Panc1 (cell line): Measurements from ENCODE around the gene ANK3. TPM values are rescaled to one million over a fixed set of nuclear protein-coding genes. Genes with fewer than 3 reads are reported as not detected.

Experiments used
- ATAC-seq: fragments of 200-7000 bp; cut with Tn5 transposase; 2 replicates; pipeline ENCODE4 v1.9.1; 2020; ENCODE audit warnings: mild to moderate bottlenecking, moderate library complexity
- BruUV-seq: library from RNA; stranded (reverse); fragments of 400-500 nt; replicated peaks from 2 replicates; lab custom pipeline; 2021; lab: Mats Ljungman, UMichigan
- CTCF ChIA-PET: fragments of 300-600 bp; sonication (Branson Sonifier 250); formaldehyde crosslinking; loops from one replicate; lab custom pipeline; 2022; ENCODE audit warnings: antibody characterized with exemption; lab: Charles Lee
- POLR2A ChIA-PET: fragments of 300-600 bp; sonication (Branson Sonifier 250); formaldehyde crosslinking; loops from one replicate; lab custom pipeline; 2022; ENCODE audit warnings: antibody characterized with exemption; lab: Charles Lee
- DNase-seq: peaks from one replicate; pipeline ENCODE4 v3.0.0-alpha.2; 2010; ENCODE audit warnings: low read depth, low spot score
- H3K27ac ChIP-seq: 2 replicates; pipeline ENCODE4 v1.5.1; 2011; ENCODE audit warnings: mild to moderate bottlenecking, low read length, inconsistent platforms
- H3K27me3 ChIP-seq: fragments of 200-500 bp; sonication (Bioruptor generic); 2 replicates; pipeline ENCODE4 v1.6.0; 2014; ENCODE audit warnings: low read length, inconsistent platforms; ENCODE audit not compliant: control insufficient read depth, insufficient read depth
- H3K36me3 ChIP-seq: fragments of 200-500 bp; sonication (Bioruptor generic); 2 replicates; pipeline ENCODE4 v1.5.1; 2014; ENCODE audit warnings: inconsistent platforms, mild to moderate bottlenecking, low read length, moderate library complexity; ENCODE audit not compliant: control insufficient read depth, insufficient read depth
- H3K4me1 ChIP-seq: 2 replicates; pipeline ENCODE4 v1.5.1; 2011; ENCODE audit warnings: inconsistent platforms, mild to moderate bottlenecking, low read length, moderate library complexity; ENCODE audit not compliant: control insufficient read depth, insufficient read depth
- H3K4me3 ChIP-seq, 2 experiments: 2 replicates each; pipeline ENCODE4 v1.5.1; 2011 to 2012; ENCODE audit warnings: low read depth in 2 of 2, low read length in 2 of 2, mild to moderate bottlenecking in 2 of 2, inconsistent platforms in 1 of 2, moderate library complexity in 1 of 2
- H3K9me3 ChIP-seq: fragments of 200-500 bp; sonication (Bioruptor generic); 2 replicates; pipeline ENCODE4 v1.5.1; 2014; ENCODE audit warnings: low read depth, mild to moderate bottlenecking, inconsistent platforms, low read length, moderate library complexity; ENCODE audit not compliant: control insufficient read depth, insufficient read depth
- POLR2AphosphoS5 ChIP-seq: IDR thresholded peaks from 2 replicates; pipeline ENCODE4 v1.6.1; 2012; ENCODE audit warnings: mild to moderate bottlenecking, low read depth, low read length, moderate library complexity
- SIN3A ChIP-seq: IDR thresholded peaks from 2 replicates; pipeline ENCODE4 v1.6.1; 2012; ENCODE audit warnings: low read depth, mild to moderate bottlenecking, low read length, moderate library complexity, borderline replicate concordance; ENCODE audit not compliant: insufficient read depth
- TCF7L2 ChIP-seq: IDR thresholded peaks from 2 replicates; pipeline ENCODE4 v1.6.1; 2011; ENCODE audit warnings: mild to moderate bottlenecking, low read depth, low read length, inconsistent platforms
- in situ Hi-C: cut with HindIII; loops from 2 replicates; pipeline ENCODE4 v1.10.0; 2016; ENCODE audit warnings: low sequenced_read_pairs, low pct_unique_long_range_greater_than_20kb
- intact Hi-C: fragments of 100-400 bp; cut with micrococcal nuclease; formaldehyde crosslinking; loops from one replicate; pipeline ENCODE4 v1.10.0; 2022; ENCODE audit not compliant: unreplicated experiment
- total RNA-seq: library from RNA; stranded (reverse); gene quantifications from one replicate; pipeline ENCODE4 v1.2.1, GENCODE V29; 2021; ENCODE audit not compliant: unreplicated experiment
- TF ChIP-seq, protein P1 (sequence below), 2 experiments: IDR thresholded peaks; 2 replicates each; pipeline ENCODE4 v1.6.1; 2011 to 2012; ENCODE audit warnings: low read depth in 2 of 2, control low read depth in 1 of 2, low read length in 1 of 2, mild to moderate bottlenecking in 1 of 2, moderate library complexity in 1 of 2; ENCODE audit not compliant: insufficient read depth in 1 of 2
- TF ChIP-seq, protein P2 (sequence below): fragments of 450-650 bp; IDR thresholded peaks from 2 replicates; pipeline ENCODE4 v1.5.1; 2017; ENCODE audit warnings: mild to moderate bottlenecking

ANK3 gene
- total RNA-seq, 1 experiment from 2014 or later: 2.5 TPM

DNA sequence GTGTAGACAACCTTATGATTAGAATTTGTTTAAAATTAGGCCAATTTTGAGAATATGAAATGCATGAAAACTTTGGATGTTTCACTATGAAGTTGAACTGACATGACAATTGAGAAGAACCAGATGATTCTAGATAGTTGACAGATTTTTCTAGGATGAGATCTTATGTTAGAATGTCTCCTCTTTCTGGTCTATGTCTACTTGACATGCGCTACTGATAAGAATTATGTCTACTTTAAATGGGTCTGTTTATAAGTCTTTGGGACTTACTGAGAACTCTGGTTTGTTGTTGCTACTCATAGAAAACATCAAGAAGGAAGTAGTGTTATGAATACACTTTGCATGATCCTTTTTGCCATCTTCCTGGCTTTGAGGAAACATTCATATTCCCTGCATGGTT, 255.1 kb downstream of the ANK3 start:
- no peak for TF ChIP-seq TCF7L2
- no peak for TF ChIP-seq POLR2AphosphoS5
- TF ChIP-seq, protein P1, sequence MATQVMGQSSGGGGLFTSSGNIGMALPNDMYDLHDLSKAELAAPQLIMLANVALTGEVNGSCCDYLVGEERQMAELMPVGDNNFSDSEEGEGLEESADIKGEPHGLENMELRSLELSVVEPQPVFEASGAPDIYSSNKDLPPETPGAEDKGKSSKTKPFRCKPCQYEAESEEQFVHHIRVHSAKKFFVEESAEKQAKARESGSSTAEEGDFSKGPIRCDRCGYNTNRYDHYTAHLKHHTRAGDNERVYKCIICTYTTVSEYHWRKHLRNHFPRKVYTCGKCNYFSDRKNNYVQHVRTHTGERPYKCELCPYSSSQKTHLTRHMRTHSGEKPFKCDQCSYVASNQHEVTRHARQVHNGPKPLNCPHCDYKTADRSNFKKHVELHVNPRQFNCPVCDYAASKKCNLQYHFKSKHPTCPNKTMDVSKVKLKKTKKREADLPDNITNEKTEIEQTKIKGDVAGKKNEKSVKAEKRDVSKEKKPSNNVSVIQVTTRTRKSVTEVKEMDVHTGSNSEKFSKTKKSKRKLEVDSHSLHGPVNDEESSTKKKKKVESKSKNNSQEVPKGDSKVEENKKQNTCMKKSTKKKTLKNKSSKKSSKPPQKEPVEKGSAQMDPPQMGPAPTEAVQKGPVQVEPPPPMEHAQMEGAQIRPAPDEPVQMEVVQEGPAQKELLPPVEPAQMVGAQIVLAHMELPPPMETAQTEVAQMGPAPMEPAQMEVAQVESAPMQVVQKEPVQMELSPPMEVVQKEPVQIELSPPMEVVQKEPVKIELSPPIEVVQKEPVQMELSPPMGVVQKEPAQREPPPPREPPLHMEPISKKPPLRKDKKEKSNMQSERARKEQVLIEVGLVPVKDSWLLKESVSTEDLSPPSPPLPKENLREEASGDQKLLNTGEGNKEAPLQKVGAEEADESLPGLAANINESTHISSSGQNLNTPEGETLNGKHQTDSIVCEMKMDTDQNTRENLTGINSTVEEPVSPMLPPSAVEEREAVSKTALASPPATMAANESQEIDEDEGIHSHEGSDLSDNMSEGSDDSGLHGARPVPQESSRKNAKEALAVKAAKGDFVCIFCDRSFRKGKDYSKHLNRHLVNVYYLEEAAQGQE (IDR thresholded peaks at IDR 0.05; ENCODE audit: insufficient read depth in 1 of 2, low read depth in 2 of 2, low read length in 1 of 2): no peak
- no peak for TF ChIP-seq SIN3A
- TF ChIP-seq, protein P2, sequence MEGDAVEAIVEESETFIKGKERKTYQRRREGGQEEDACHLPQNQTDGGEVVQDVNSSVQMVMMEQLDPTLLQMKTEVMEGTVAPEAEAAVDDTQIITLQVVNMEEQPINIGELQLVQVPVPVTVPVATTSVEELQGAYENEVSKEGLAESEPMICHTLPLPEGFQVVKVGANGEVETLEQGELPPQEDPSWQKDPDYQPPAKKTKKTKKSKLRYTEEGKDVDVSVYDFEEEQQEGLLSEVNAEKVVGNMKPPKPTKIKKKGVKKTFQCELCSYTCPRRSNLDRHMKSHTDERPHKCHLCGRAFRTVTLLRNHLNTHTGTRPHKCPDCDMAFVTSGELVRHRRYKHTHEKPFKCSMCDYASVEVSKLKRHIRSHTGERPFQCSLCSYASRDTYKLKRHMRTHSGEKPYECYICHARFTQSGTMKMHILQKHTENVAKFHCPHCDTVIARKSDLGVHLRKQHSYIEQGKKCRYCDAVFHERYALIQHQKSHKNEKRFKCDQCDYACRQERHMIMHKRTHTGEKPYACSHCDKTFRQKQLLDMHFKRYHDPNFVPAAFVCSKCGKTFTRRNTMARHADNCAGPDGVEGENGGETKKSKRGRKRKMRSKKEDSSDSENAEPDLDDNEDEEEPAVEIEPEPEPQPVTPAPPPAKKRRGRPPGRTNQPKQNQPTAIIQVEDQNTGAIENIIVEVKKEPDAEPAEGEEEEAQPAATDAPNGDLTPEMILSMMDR: no peak
- POLR2A ChIA-PET: no interaction called here
- DNase-seq (no peak), ATAC-seq (no peak)
- in situ Hi-C loops (no loop called here), intact Hi-C loops (no loop called here)
- peaks cover 4% of the 10 kb centered on the region; the same call in 1 of the 2 replicates for H3K27me3 ChIP-seq
- H3K36me3 ChIP-seq: no peaks in the 10 kb centered on the region
- no peaks in the 10 kb centered on the region for H3K4me1 ChIP-seq
- CTCF ChIA-PET: no interaction called here
- BruUV-seq: no TSS peak
- no peaks in the 10 kb centered on the region for H3K9me3 ChIP-seq
- no peak overlapping the region for H3K4me3 ChIP-seq
- H3K27ac ChIP-seq: no peak overlapping the region

DNA sequence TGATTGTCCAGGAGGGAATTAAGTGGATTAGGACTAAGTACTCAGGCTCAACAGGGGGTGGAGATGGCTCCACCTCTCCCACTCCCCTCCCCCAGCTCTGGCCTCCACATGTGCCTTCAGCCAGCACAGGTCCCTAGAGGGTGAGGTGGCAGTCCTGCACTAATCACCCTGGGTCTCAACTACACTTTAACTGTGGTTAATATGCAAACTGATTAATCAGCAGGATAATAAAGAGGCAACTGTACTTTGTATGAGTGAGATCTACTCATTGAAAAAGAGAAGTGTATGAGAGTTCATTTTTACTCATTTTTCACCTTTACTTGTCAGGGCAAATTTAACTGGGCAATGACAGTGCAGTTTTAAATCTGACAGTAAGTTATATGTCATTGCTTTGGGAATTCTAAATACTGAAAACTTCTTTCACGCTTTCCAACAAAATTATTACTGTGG, 259.5 kb downstream of the ANK3 start:
- Histone ChIP-seq H3K9me3 (no peaks in the 10 kb centered on the region), H3K27me3 (no peaks in the 10 kb centered on the region), H3K27ac (no peak overlapping the region), H3K36me3 (no peaks in the 10 kb centered on the region), H3K4me3 (no peak overlapping the region), H3K4me1 (no peaks in the 10 kb centered on the region)
- ATAC-seq (no peak), DNase-seq (no peak)
- TF ChIP-seq, protein P1 (IDR thresholded peaks at IDR 0.05; ENCODE audit: insufficient read depth in 1 of 2, low read depth in 2 of 2, low read length in 1 of 2): no peak
- no peak for TF ChIP-seq TCF7L2
- intact Hi-C loops: no loop called here
- CTCF ChIA-PET: no interaction called here
- BruUV-seq: no TSS peak
- POLR2A ChIA-PET: no interaction called here
- in situ Hi-C loops: no loop called here
